ENCODE results near the gene GNL1.

Gene GNL1

GRCh38 chr6:30570263-30570662, 14.0 kb upstream of the GNL1 start:
- DNase-seq: no peak

DNA sequence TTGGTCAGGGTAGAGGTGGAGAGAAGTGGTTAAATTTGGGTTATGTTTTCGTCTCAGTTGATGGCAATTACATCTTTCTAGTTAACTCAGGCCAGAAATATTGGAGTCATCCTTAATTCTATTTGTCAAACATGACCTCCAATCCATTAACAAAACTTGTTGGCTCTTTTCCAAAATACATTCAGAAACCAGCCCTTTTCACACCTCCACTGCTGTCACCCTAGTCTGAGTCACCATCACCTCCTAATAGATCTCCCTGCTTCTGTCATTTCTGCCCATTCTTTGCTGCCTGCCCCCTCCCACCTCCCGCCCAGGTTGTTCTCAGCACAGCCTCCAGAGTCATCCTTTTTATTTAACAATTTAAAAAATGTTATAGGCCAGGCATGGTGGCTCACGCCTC, 12.0 kb upstream of the GNL1 start:
- DNase-seq: no peak

GRCh38 chr6:30565772-30566171, 9.5 kb upstream of the GNL1 start:
- DNase-seq: peak; percentile 8

DNA sequence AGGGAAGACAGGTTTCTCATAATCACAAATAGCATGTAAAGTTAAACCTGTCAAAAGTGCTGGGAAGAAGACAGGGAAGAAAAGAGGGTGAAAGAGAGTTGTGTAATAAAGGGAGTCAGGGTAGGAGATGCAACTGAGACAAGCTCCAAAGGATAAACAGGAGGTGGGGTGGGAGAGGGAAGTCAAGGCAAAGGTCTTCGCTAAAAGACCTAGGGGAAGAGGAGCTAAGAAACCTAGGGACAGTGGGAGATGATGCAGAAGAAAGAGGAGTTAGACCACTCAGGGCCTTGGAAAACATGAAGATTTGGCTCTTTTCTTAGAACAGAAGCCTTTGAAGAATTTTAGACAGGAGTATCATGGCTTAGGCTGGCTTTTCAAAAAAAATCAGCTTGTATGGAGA, 7.8 kb upstream of the GNL1 start:
- DNase-seq: no peak

DNA sequence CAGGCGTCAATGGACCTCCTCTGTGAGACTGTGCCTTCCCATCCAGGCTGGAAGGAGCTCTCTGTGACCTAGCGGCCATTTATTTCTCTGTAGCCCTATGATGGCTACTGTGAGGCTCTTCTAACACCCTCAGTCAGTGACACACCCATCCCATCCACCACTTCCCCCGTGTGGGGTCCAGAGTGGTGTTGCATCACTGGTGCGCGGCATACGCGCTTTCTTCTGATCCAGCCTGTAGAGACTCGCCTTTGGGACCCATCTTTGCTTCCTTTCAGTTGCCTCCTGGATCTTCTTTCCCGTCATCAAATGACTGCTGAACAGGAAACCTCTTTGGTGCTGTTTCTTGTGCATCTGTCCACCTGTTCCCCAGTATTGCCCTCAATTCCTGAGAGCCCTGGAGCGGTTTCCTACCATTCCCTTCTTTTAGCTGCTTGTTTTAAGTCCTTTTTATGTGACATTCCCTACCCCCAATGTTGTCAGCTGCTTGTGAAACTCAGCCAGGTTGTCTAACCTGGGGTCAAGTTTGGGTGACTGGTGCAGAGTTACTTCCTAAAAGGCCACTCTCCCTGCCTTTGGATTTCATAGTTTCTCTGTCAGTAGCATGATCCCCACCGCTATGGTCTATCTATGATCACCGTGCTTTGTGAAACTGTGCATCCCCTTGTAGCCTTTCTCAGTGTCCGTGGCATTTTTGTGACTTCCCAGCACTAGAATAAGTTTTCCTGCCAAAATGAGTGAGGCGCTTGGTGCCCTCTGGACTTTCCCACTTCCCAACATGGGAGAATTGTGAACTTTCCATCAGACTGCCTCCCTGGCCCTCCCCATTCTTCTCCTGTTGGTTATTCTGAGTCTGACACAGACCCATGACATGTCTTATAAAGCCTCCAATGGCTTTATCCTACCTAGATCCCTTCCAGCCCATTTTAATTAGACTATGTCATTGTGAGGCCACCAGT, 6.5 kb upstream of the GNL1 start:
- no peak for DNase-seq

GRCh38 chr6:30560930-30561329, 4.6 kb upstream of the GNL1 start:
- DNase-seq: no peak

- DNase-seq: no peak
These were observed 1.3 kb upstream of the GNL1 start for GRCh38 chr6:30557683-30557981.

GRCh38 chr6:30556906-30557682, 805 bp upstream of the GNL1 start, which contains the start of gene PRR3:
Gene PRR3 (plus strand): TSS chr6:30557295. CDS start chr6:30557345, 50 bp downstream.
- DNase-seq: peak; percentile 71

DNA sequence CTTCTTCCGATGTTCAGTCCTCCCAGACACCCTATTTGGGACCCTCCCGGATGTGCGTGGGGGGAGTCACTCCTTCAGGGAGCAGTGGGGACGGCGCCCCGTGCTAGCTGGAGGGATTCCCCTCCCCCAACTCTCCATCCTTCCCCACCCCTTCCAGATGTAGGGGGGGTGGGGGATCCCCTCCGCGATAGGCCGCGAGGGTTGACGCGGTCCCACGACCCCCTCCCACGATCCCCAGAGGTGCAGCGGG, 548 bp downstream of the GNL1 start:
- no peak for DNase-seq

GRCh38 chr6:30554962-30555815, 1.1 kb downstream of the GNL1 start:
- no peak for DNase-seq

- no peak for DNase-seq
These were observed 1.9 kb downstream of the GNL1 start for GRCh38 chr6:30554404-30554803.

DNA sequence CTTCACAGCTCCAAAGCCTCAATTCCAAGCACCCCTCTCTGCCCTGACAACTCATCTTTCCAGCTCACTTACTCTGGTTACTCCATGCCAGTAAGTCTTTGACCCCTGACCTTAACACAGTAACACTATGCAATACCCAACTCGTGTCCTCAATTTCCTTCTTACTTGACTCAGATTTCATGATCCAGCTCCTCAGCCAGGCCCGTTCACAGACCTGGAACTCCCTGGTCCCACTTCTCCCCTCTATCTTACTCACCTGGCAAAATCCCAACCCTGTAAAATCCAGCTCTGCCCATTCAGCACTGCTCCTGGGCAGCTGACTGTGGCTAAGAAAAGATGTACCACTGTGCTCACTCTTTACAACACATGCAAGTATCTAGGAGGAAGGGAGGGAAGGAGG, 7.9 kb downstream of the GNL1 start:
- DNase-seq: peak; percentile 28

DNA sequence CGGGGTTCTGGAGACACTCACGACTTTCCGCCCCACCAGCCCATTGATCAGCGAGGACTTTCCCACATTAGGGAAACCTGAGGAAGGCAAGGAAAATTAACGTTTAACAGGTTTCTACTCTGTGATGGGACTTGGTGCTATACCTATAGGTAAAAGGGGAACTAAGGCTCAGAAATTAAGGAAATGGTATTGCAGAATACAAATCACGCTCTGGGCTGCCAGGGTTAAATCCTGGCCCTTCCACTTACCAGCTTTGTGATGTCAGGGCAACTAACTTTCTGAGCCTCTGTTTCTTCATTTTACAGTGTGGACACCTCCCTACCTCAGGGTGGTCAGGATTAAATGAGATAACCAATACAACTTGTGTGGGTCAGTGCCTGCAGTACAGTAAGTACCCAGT, 8.8 kb downstream of the GNL1 start:
- DNase-seq: no peak

GRCh38 chr6:30544666-30545272, 11.5 kb downstream of the GNL1 start:
- peak; percentile 40 for DNase-seq

DNA sequence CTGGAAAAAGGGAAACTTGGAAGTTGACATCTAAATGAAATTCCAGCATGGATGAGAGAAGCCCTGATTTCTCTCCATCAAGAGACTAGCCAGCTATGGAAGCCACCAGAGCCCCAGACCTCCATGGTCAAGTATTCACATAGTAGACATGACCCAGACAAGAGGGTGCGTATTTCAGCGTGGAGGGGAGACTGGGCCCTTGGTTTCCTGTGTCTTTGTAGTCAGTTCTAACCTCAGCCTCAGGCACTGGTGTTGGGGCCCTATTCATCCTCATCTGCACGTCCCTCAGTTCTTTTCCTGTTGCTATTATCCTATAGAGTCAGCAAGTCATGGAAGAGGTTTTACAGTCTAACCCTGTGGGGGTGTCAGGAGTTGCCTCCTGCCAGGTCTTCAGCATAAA, 12.5 kb downstream of the GNL1 start:
- DNase-seq: no peak

- DNase-seq: no peak
These were observed 13.4 kb downstream of the GNL1 start for GRCh38 chr6:30542915-30543314.

- DNase-seq: no peak
These were observed 13.9 kb downstream of the GNL1 start for GRCh38 chr6:30542404-30542725.

DNA sequence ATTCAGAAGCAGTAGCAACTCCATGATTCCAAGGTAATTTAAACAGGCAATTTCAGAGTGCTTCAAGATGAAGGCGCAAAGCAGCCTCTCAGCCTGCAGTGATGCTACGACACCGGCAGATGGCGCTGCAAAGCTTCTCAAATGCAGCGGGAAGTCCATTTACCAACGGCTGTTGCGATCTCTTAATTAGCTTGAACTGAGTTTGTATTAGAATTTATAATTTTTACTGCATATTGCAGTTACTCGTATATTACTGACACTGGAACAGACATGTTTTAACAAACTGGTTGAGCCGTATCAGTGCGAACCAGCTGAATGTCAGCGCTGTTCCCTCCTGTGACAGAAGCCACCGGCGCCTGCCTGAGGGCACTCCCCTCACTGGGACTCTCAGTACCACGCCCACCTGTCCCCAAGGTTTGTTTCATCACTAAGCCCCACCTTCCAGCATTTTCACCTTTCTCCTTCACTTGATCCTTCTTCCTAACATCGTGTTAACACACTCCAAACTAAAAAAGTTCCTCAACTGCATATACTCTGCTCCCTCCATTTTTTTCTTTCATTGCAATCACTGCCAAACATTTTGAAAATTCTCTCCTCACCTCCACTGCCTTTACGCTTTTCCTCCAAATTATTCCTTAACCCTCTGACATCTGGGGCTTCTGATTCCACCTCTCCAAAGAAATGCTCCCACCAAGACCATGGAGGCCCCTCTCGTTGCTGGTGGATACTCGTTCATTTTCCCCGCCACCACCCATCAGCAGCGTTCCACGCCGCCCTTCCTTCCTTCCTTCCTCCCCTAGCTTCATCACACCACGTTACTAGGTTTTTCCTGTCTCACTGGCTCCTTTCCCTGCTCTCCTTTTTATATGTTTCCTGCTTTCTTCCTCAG, 14.5 kb downstream of the GNL1 start:
- peak; percentile 51 for DNase-seq

DNA sequence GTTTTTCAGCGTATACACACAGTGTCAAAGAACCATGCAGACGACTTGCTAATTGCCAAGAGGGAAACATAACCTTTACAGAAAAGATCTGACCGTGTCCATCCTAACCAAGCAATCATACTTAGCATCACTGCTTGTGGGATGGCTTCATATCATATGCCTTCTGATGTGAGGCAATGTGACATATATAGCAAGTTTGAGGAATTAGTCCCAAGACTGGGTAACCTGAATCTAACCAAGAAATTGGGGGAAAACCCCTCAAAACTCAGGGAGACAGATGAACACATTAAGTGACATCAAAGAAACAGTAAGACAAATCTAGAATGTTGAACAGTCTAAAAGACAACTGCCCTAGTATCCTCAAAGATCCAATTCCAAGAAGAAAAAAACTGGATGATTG, 18.4 kb downstream of the GNL1 start:
- DNase-seq: no peak

GRCh38 chr6:30533460-30534294, 22.6 kb downstream of the GNL1 start:
- DNase-seq: no peak

GRCh38 chr6:30530014-30530413, 26.3 kb downstream of the GNL1 start:
- no peak for DNase-seq

Measured in NCI-H226 (cell line).